Fibroblast of peridontal ligament (primary cell): ENCODE measurements around the gene THADA.
A peak's percentile ranks its signal among the peaks of the same experiment; 100 is the strongest.

ENCODE experiments used
- DNase-seq: peaks from one replicate; pipeline ENCODE4 v3.0.0-alpha.2; 2010; ENCODE audit errors: extremely low read depth

The THADA gene

GRCh38 chr2:43248621-43249020 lies 347.2 kb downstream of the THADA start:
- DNase-seq: no peak

GRCh38 chr2:43246641-43247040 lies 349.2 kb downstream of the THADA start:
- no peak for DNase-seq

GRCh38 chr2:43241558-43241957 lies 354.3 kb downstream of the THADA start:
- DNase-seq: no peak

- no peak for DNase-seq
Measured at GRCh38 chr2:43240766-43241150, 355.1 kb downstream of the THADA start.

- no peak for DNase-seq
Measured at GRCh38 chr2:43239981-43240765, 355.7 kb downstream of the THADA start.

GRCh38 chr2:43238813-43239212 lies 357.0 kb downstream of the THADA start:
- DNase-seq: no peak

GRCh38 chr2:43238176-43238575 lies 357.7 kb downstream of the THADA start:
- DNase-seq: peak; percentile 37

- DNase-seq: no peak
Measured at GRCh38 chr2:43233218-43234212, 362.3 kb downstream of the THADA start.

GRCh38 chr2:43230951-43231827 lies 364.6 kb downstream of the THADA start:
- no peak for DNase-seq

GRCh38 chr2:43230351-43230885 lies 365.4 kb downstream of the THADA start:
- no peak for DNase-seq

- DNase-seq: peak; percentile 1
Measured at GRCh38 chr2:43228756-43229659, 366.8 kb downstream of the THADA start.

- DNase-seq: peak; percentile 6
Measured at GRCh38 chr2:43228321-43228751, 367.5 kb downstream of the THADA start.

- no peak for DNase-seq
Measured at GRCh38 chr2:43227830-43228281, 368.0 kb downstream of the THADA start.

- peak; percentile 73 for DNase-seq
Measured at GRCh38 chr2:43226955-43227829, 368.6 kb downstream of the THADA start.

- peak; percentile 91 for DNase-seq
Measured at GRCh38 chr2:43226558-43226954, 369.3 kb downstream of the THADA start, which contains the start of gene ZFP36L2. Gene ZFP36L2 (minus strand): TSS chr2:43226606. CDS start chr2:43226315, 291 bp downstream.

GRCh38 chr2:43225788-43226557 lies 369.9 kb downstream of the THADA start:
- peak; percentile 69 for DNase-seq

- peak; percentile 69 for DNase-seq
Measured at GRCh38 chr2:43225093-43225787, 370.6 kb downstream of the THADA start.
